Body of pancreas (tissue), 4 donors: Measurements from ENCODE around the gene HOXC4. TPM values are rescaled to one million over a fixed set of nuclear protein-coding genes. Genes with fewer than 3 reads are reported as not detected.

Source experiments
- microRNA counts, 2 donors: library from miRNA; unstranded; fragments of <30 nt; microRNA quantifications; one replicate each; lab custom pipeline; 2017
- microRNA-seq, 2 donors: library from miRNA; unstranded; fragments of <30 nt; microRNA quantifications; one replicate each; pipeline ENCODE4, GENCODE V29; 2016; ENCODE audit warnings: borderline number of aligned reads in 2 of 2, borderline replicate concordance in 2 of 2
- small RNA-seq: library from RNA; depleted of rRNA; stranded (forward); fragments of <200 nt; gene quantifications from one replicate; pipeline ENCODE3, GENCODE V24; 2016
- total RNA-seq, 2 donors: library from RNA; depleted of rRNA; stranded (reverse); fragments of >200 nt; gene quantifications; one replicate each; pipeline ENCODE4 v1.1.0, GENCODE V29; 2016

Gene HOXC4
- total RNA-seq, 2 donors from 2014 or later, result not detected

MicroRNAs encoded within 50 kb of the gene (microRNA counts, 767-probe panel; counts per million panel counts)
- microRNA hsa-miR-615-3p (lab: Ali Mortazavi, UCI), result 0 to 736 counts per million in 2 donors
- microRNA hsa-miR-615-5p (lab: Ali Mortazavi, UCI), result 0 to 736 counts per million in 2 donors

Small RNA genes lying within 50 kb of the gene (microRNA-seq; reads per million reads assigned to microRNA genes)
- gene MIR615, result 5.6 to 12.1 reads per million in 2 donors

Small RNA genes lying within 50 kb of the gene (small RNA-seq; reads per million reads assigned to genes)
- gene HOXC5, result not detected
- not detected for gene MIR615
- not detected for gene RF00019

Other genes starting within 250 kb of the HOXC4 start
- gene HOXC13, start 115.0 kb upstream of the HOXC4 start, total RNA-seq, result not detected
- not detected for gene HOXC12, start 98.9 kb upstream of the HOXC4 start, total RNA-seq
- gene HOXC11, start 80.7 kb upstream of the HOXC4 start, total RNA-seq, result not detected
- gene HOTAIR, start 78.9 kb upstream of the HOXC4 start, total RNA-seq, result not detected
- not detected for gene HOXC10, start 68.7 kb upstream of the HOXC4 start, total RNA-seq
- not detected for gene HOXC9, start 53.7 kb upstream of the HOXC4 start, total RNA-seq
- gene HOXC8, start 44.9 kb upstream of the HOXC4 start, total RNA-seq, result not detected
- not detected for gene HOXC6, start 25.4 kb upstream of the HOXC4 start, total RNA-seq
- not detected for gene HOXC5, start 20.8 kb upstream of the HOXC4 start, total RNA-seq
- gene SMUG1, start 135.2 kb downstream of the HOXC4 start, total RNA-seq, result 10 to 100 TPM; 20.8 to 34.5 TPM
- 10 to 100 TPM; 27.0 to 34.3 TPM for gene CBX5, start 226.3 kb downstream of the HOXC4 start, total RNA-seq
- gene HNRNPA1, start 226.9 kb downstream of the HOXC4 start, total RNA-seq, result 100 to 1,000 TPM; 246 to 247 TPM
- under 1 TPM in 1 of 2 donors, not detected in 1; 0.26 TPM for gene NFE2, start 247.2 kb downstream of the HOXC4 start, total RNA-seq